A549 (cell line): ENCODE measurements around the gene SHISA3. TPM values are rescaled to one million over a fixed set of nuclear protein-coding genes. Genes with fewer than 3 reads are reported as not detected.

Source experiments
- ATAC-seq, 2 experiments: fragments of 200-7000 bp in 1 of 2; fragments of >200 bp in 1 of 2; cut with Nextera tagmentation in 1 of 2; cut with Tn5 transposase in 1 of 2; 3 replicates each; pipeline versions ENCODE4 v1.8.0 to v1.9.1; 2018 to 2020; ENCODE audit warnings: mild to moderate bottlenecking in 1 of 2, moderate library complexity in 1 of 2
- CTCF ChIA-PET: fragments of 300-600 bp; sonication (Branson Sonifier 250); formaldehyde crosslinking; extraction: SDS; loops from one replicate; lab custom pipeline; 2021; ENCODE audit warnings: antibody characterized with exemption, inconsistent platforms; lab: Yijun Ruan, JAX
- POLR2A ChIA-PET: fragments of 350-600 bp; formaldehyde crosslinking; extraction: SDS; loops from one replicate; lab custom pipeline; 2021; ENCODE audit warnings: antibody characterized with exemption, inconsistent platforms; lab: Yijun Ruan, JAX
- DNase-seq, 2 experiments: peaks; one replicate each; pipeline versions ENCODE4 v3.0.0 to v3.0.0-alpha.2; 2011 to 2016; ENCODE audit warnings: low read depth in 1 of 2, low spot score in 1 of 2
- FAIRE-seq: peaks from 2 replicates; lab custom pipeline; 2011; peaks lifted over from hg19 to GRCh38; lab: Jason Lieb, UNC
- H3K27ac ChIP-seq, 2 experiments: fragments of >200 bp; sonication (Bioruptor Twin); formaldehyde crosslinking; 3 replicates each; pipeline ENCODE4 v1.5.1; 2016 to 2017
- H3K4me1 ChIP-seq: fragments of >200 bp; sonication (Bioruptor Twin); formaldehyde crosslinking; 3 replicates; pipeline ENCODE4 v1.6.1; 2016
- H3K4me2 ChIP-seq: fragments of >200 bp; sonication (Bioruptor Twin); formaldehyde crosslinking; 3 replicates; pipeline ENCODE4 v1.6.1; 2016
- H3K4me3 ChIP-seq: fragments of >200 bp; sonication (Bioruptor Twin); formaldehyde crosslinking; 3 replicates; pipeline ENCODE4 v1.5.1; 2016
- H3K9me3 ChIP-seq: fragments of >200 bp; sonication (Bioruptor Twin); formaldehyde crosslinking; 3 replicates; pipeline ENCODE4 v1.6.1; 2016
- CHD2 ChIP-seq: fragments of 150-350 bp; IDR thresholded peaks from 2 replicates; pipeline ENCODE4 v1.6.1; 2014; ENCODE audit warnings: low read length; ENCODE audit not compliant: partially characterized antibody
- EHF ChIP-seq: fragments of 250-450 bp; sonication (Bioruptor Pico); IDR thresholded peaks from 2 replicates; pipeline ENCODE4 v1.5.0; 2020; ENCODE audit warnings: mild to moderate bottlenecking
- ESRRA ChIP-seq: fragments of 150-350 bp; IDR thresholded peaks from 2 replicates; pipeline ENCODE4 v1.6.1; 2014; ENCODE audit warnings: mild to moderate bottlenecking, low read length, borderline replicate concordance
- GATA3 ChIP-seq: IDR thresholded peaks from 2 replicates; pipeline ENCODE4 v1.6.1; 2012; ENCODE audit warnings: borderline replicate concordance
- HOXB13 ChIP-seq: fragments of 250-450 bp; sonication (Bioruptor Pico); IDR thresholded peaks from 2 replicates; pipeline ENCODE4 v1.5.0; 2020; ENCODE audit warnings: low read depth, mild to moderate bottlenecking, moderate library complexity
- HOXB5 ChIP-seq: fragments of 250-450 bp; sonication (Bioruptor Pico); IDR thresholded peaks from 2 replicates; pipeline ENCODE4 v1.5.0; 2020; ENCODE audit warnings: mild to moderate bottlenecking, moderate library complexity
- KDM1A ChIP-seq: fragments of 200-600 bp; sonication (generic); IDR thresholded peaks from 2 replicates; pipeline ENCODE4 v1.6.1; 2016; ENCODE audit warnings: low read depth, mild to moderate bottlenecking
- NFE2L2 ChIP-seq: fragments of 150-350 bp; conservative IDR thresholded peaks from 2 replicates; pipeline ENCODE4 v1.6.1; 2014; ENCODE audit warnings: low read length
- NR3C1 ChIP-seq: fragments of >200 bp; sonication (Bioruptor Twin); formaldehyde crosslinking; IDR thresholded peaks from 3 replicates; pipeline ENCODE4 v1.6.1; 2017
- RAD21 ChIP-seq, 2 experiments: fragments of >200 bp in 1 of 2; sonication (Bioruptor Twin) in 1 of 2; formaldehyde crosslinking in 1 of 2; IDR thresholded peaks in 1 of 2; conservative IDR thresholded peaks in 1 of 2; 2 replicates in 1 of 2; 3 replicates in 1 of 2; pipeline ENCODE4 v1.6.1; 2012 to 2018; ENCODE audit warnings: inconsistent platforms in 1 of 2
- RFX5 ChIP-seq: fragments of 450-650 bp; IDR thresholded peaks from 2 replicates; pipeline ENCODE4 v1.7.1; 2014; ENCODE audit warnings: antibody characterized with exemption, mild to moderate bottlenecking, moderate library complexity
- ZC3H11A ChIP-seq: fragments of 450-650 bp; IDR thresholded peaks from 2 replicates; pipeline ENCODE4 v1.6.1; 2014; ENCODE audit warnings: antibody characterized with exemption, mild to moderate bottlenecking
- ZNF302 ChIP-seq: fragments of 250-450 bp; sonication (Bioruptor Pico); IDR thresholded peaks from 2 replicates; pipeline ENCODE4 v1.9.0; 2021; ENCODE audit warnings: inconsistent platforms, mild to moderate bottlenecking, moderate library complexity
- ZSCAN20 ChIP-seq: fragments of 250-450 bp; sonication (Bioruptor Pico); IDR thresholded peaks from 2 replicates; pipeline ENCODE4 v1.8.0; 2022; ENCODE audit warnings: mild to moderate bottlenecking, moderate library complexity
- WGBS: methylation state at CpG from one replicate; pipeline ENCODE4 v1.1.6; 2017; ENCODE audit errors: missing lambda C conversion rate; 5-methylcytosine and 5-hydroxymethylcytosine counted together
- polyA plus RNA-seq, 4 experiments: library from polyadenylated mRNA; depleted of rRNA in 3 of 4; stranded (reverse); fragments of >200 nt; fragmentation: RNase III in 1 of 4; extraction: RNeasy Plus Mini Kit Qiagen cat#74134 plus additional on column Dnase treatment in 1 of 4; gene quantifications; 2 replicates in 3 of 4; 3 replicates in 1 of 4; pipeline ENCODE4 v1.2.3, GENCODE V29; 2011 to 2017
- TF ChIP-seq, protein P1 (sequence below): fragments of 250-450 bp; sonication (Bioruptor Pico); IDR thresholded peaks from 2 replicates; pipeline ENCODE4 v1.5.0; 2021; ENCODE audit warnings: mild to moderate bottlenecking, moderate library complexity, borderline replicate concordance
- TF ChIP-seq, protein P2 (sequence below): fragments of 200-600 bp; sonication (generic); IDR thresholded peaks from 2 replicates; pipeline ENCODE4 v1.6.1; 2016; ENCODE audit warnings: antibody characterized with exemption, mild to moderate bottlenecking, moderate library complexity
- TF ChIP-seq, protein P3 (sequence below): IDR thresholded peaks from 2 replicates; pipeline ENCODE4 v1.6.1; 2012; ENCODE audit warnings: low read depth, borderline replicate concordance
- TF ChIP-seq, protein P4 (sequence below): IDR thresholded peaks from 2 replicates; pipeline ENCODE4 v1.6.1; 2012
- TF ChIP-seq, protein P5 (sequence below): fragments of 150-350 bp; IDR thresholded peaks from 2 replicates; pipeline ENCODE4 v1.6.1; 2014; ENCODE audit warnings: low read depth, mild to moderate bottlenecking, low read length

SHISA3 gene
- polyA plus RNA-seq, 2 of the 4 experiments (the other 2 are of a cell fraction): not detected

DNA sequence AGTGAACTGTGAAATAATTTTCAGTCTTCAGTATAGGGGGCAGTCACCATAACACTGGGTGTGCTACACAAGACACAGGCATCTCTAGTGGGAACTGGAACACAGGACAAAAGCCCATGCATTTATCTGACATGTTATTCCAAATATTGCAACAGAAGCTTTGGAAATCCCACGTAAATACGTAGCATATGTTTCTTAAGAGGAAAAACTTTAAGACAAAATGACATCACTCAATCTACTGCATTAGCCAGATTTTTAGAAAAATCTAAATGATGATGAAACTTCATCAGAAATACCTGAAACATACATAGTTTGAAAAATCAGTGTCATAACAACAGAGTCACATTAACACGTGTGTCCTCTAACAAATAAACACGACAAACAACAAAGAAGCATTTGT, 14.5 kb downstream of the SHISA3 start:
- 37% methylated on average over 4 of the region's 4 CpGs for WGBS
- ChIA-PET CTCF (interaction anchor here (1.1 kb wide), 1 partner anchor 20 kb away, joined by 3 read pairs; no protein-coding TSS in a partner anchor), POLR2A (no interaction called here)
- Histone ChIP-seq H3K4me3 (no peak overlapping the region), H3K9me3 (no peaks in the 10 kb centered on the region), H3K4me2 (no peak overlapping the region), H3K4me1 (no peaks in the 10 kb centered on the region), H3K27ac (no peak overlapping the region)
- FAIRE-seq (no peak), DNase-seq (no peak), ATAC-seq (no peak)
- TF ChIP-seq, protein P1, sequence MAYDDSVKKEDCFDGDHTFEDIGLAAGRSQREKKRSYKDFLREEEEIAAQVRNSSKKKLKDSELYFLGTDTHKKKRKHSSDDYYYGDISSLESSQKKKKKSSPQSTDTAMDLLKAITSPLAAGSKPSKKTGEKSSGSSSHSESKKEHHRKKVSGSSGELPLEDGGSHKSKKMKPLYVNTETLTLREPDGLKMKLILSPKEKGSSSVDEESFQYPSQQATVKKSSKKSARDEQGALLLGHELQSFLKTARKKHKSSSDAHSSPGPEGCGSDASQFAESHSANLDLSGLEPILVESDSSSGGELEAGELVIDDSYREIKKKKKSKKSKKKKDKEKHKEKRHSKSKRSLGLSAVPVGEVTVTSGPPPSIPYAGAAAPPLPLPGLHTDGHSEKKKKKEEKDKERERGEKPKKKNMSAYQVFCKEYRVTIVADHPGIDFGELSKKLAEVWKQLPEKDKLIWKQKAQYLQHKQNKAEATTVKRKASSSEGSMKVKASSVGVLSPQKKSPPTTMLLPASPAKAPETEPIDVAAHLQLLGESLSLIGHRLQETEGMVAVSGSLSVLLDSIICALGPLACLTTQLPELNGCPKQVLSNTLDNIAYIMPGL: no peak
- no peak for TF ChIP-seq HOXB5 (CRISPR knock-in tag)
- TF ChIP-seq, protein P2, sequence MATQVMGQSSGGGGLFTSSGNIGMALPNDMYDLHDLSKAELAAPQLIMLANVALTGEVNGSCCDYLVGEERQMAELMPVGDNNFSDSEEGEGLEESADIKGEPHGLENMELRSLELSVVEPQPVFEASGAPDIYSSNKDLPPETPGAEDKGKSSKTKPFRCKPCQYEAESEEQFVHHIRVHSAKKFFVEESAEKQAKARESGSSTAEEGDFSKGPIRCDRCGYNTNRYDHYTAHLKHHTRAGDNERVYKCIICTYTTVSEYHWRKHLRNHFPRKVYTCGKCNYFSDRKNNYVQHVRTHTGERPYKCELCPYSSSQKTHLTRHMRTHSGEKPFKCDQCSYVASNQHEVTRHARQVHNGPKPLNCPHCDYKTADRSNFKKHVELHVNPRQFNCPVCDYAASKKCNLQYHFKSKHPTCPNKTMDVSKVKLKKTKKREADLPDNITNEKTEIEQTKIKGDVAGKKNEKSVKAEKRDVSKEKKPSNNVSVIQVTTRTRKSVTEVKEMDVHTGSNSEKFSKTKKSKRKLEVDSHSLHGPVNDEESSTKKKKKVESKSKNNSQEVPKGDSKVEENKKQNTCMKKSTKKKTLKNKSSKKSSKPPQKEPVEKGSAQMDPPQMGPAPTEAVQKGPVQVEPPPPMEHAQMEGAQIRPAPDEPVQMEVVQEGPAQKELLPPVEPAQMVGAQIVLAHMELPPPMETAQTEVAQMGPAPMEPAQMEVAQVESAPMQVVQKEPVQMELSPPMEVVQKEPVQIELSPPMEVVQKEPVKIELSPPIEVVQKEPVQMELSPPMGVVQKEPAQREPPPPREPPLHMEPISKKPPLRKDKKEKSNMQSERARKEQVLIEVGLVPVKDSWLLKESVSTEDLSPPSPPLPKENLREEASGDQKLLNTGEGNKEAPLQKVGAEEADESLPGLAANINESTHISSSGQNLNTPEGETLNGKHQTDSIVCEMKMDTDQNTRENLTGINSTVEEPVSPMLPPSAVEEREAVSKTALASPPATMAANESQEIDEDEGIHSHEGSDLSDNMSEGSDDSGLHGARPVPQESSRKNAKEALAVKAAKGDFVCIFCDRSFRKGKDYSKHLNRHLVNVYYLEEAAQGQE: no peak
- TF ChIP-seq ZSCAN20: no peak
- no peak for TF ChIP-seq HOXB13 (CRISPR knock-in tag)
- no peak for TF ChIP-seq RFX5
- no peak for TF ChIP-seq NR3C1
- no peak for TF ChIP-seq NFE2L2
- TF ChIP-seq ZC3H11A: no peak
- TF ChIP-seq CHD2: no peak
- TF ChIP-seq, protein P3, sequence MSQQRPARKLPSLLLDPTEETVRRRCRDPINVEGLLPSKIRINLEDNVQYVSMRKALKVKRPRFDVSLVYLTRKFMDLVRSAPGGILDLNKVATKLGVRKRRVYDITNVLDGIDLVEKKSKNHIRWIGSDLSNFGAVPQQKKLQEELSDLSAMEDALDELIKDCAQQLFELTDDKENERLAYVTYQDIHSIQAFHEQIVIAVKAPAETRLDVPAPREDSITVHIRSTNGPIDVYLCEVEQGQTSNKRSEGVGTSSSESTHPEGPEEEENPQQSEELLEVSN: no peak

DNA sequence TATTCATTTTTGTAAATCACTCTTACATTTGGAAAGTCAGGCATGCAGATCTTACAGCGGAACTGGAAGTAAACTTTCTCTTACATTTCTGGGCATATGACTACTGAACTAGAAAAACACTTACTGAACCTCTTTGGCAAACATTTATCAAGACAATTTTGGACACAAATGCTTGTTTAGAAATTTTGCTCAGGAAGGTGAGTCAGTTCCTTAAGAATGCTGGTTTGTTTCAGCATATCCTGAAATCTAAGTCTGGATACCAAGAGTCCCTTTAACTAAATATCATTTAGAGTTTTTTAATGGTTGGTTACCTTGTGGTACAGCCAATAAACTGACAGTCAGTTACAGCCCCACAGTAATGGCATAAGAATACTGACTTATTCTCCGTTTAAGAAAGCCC, 15.0 kb downstream of the SHISA3 start:
- no peak overlapping the region for H3K27ac ChIP-seq
- FAIRE-seq: no peak
- ChIA-PET POLR2A (no interaction called here), CTCF (no interaction called here)
- H3K4me1 ChIP-seq: no peaks in the 10 kb centered on the region
- 23% methylated on average over 2 of the region's 2 CpGs for WGBS
- H3K4me2 ChIP-seq: no peak overlapping the region
- no peak for DNase-seq
- H3K4me3 ChIP-seq: no peak overlapping the region
- TF ChIP-seq ESRRA (no peak), KDM1A (no peak), ZNF302 (CRISPR knock-in tag) (no peak), RAD21 (conservative IDR thresholded peaks at IDR 0.05 in 1 of 2, IDR thresholded peaks at IDR 0.05 in 1 of 2) (no peak), EHF (CRISPR knock-in tag) (no peak), GATA3 (no peak)
- TF ChIP-seq, protein P4, sequence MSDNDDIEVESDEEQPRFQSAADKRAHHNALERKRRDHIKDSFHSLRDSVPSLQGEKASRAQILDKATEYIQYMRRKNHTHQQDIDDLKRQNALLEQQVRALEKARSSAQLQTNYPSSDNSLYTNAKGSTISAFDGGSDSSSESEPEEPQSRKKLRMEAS: no peak
- TF ChIP-seq, protein P5, sequence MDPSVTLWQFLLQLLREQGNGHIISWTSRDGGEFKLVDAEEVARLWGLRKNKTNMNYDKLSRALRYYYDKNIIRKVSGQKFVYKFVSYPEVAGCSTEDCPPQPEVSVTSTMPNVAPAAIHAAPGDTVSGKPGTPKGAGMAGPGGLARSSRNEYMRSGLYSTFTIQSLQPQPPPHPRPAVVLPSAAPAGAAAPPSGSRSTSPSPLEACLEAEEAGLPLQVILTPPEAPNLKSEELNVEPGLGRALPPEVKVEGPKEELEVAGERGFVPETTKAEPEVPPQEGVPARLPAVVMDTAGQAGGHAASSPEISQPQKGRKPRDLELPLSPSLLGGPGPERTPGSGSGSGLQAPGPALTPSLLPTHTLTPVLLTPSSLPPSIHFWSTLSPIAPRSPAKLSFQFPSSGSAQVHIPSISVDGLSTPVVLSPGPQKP: no peak
- no peak for ATAC-seq
- no peaks in the 10 kb centered on the region for H3K9me3 ChIP-seq
